Neutrophil (primary cell): ENCODE data around the gene AGPAT4.

Experiments used
- H3K27ac ChIP-seq: fragments of 200-600 bp; sonication (generic); 2 replicates; pipeline ENCODE4 v1.5.1; 2016; ENCODE audit warnings: mild to moderate bottlenecking, moderate library complexity
- H3K27me3 ChIP-seq: fragments of 200-600 bp; sonication (generic); 2 replicates; pipeline ENCODE4 v1.6.0; 2016; ENCODE audit warnings: mild to moderate bottlenecking
- H3K36me3 ChIP-seq: fragments of 200-600 bp; sonication (generic); 2 replicates; pipeline ENCODE4 v1.5.1; 2017
- H3K4me1 ChIP-seq, 2 experiments: fragments of 200-600 bp in 1 of 2; sonication (generic) in 1 of 2; 1 replicate in 1 of 2; 2 replicates in 1 of 2; pipeline versions ENCODE4 v1.5.1 to v1.6.1; 2013 to 2016; ENCODE audit warnings: low read depth in 1 of 2, low read length in 1 of 2, mild to moderate bottlenecking in 1 of 2, moderate library complexity in 1 of 2; ENCODE audit not compliant: control insufficient read depth in 1 of 2, insufficient read depth in 1 of 2
- H3K4me3 ChIP-seq, 2 experiments: fragments of 200-600 bp in 1 of 2; sonication (generic) in 1 of 2; 1 replicate in 1 of 2; 2 replicates in 1 of 2; pipeline ENCODE4 v1.5.1; 2013 to 2016; ENCODE audit warnings: low read depth in 1 of 2, low read length in 1 of 2, mild to moderate bottlenecking in 1 of 2, moderate library complexity in 1 of 2
- H3K9me3 ChIP-seq: fragments of 200-600 bp; sonication (generic); 2 replicates; pipeline ENCODE4 v1.5.1; 2016
- TF ChIP-seq, protein P1 (sequence below): fragments of 200-600 bp; sonication (generic); IDR thresholded peaks from 2 replicates; pipeline ENCODE4 v1.5.1; 2016; ENCODE audit warnings: antibody characterized with exemption

AGPAT4 gene

DNA sequence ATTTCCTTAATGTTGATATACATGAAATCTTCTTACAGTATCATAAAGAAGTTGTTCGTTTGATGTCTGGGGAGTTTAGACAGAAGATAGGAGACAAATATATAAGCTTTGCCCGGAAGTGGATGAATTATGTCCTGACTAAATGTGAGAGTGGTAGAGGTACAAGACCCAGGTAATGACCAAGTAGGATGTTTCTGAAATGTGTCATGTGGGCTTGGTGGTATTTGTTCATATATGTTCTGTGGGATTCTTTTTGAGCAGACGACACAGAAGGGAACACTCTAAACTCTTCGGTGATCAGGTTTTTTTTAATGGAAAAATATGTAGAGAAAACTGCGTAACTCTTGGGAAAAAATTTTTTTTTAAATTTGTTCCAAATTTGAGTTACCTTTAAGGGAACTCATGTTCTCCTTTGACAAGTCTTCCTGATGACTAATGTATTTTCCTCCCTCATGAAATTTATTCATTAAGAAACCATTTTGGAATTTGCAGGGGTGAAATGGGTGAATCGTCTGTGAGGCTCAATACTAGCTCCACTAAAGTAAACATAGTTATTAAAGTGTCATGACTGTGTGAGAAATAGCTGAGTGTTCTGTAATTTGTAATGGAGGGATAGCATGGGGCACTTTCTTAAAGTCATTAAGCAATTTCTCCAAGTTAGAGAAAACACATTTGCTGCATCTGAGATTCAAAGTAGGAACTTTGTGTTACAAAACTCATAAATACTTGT, 181.7 kb downstream of the AGPAT4 start:
- TF ChIP-seq, protein P1, sequence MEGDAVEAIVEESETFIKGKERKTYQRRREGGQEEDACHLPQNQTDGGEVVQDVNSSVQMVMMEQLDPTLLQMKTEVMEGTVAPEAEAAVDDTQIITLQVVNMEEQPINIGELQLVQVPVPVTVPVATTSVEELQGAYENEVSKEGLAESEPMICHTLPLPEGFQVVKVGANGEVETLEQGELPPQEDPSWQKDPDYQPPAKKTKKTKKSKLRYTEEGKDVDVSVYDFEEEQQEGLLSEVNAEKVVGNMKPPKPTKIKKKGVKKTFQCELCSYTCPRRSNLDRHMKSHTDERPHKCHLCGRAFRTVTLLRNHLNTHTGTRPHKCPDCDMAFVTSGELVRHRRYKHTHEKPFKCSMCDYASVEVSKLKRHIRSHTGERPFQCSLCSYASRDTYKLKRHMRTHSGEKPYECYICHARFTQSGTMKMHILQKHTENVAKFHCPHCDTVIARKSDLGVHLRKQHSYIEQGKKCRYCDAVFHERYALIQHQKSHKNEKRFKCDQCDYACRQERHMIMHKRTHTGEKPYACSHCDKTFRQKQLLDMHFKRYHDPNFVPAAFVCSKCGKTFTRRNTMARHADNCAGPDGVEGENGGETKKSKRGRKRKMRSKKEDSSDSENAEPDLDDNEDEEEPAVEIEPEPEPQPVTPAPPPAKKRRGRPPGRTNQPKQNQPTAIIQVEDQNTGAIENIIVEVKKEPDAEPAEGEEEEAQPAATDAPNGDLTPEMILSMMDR = no peak
- H3K4me1 ChIP-seq = no peaks in the 10 kb centered on the region
- H3K9me3 ChIP-seq = no peaks in the 10 kb centered on the region
- no peaks in the 10 kb centered on the region for H3K27me3 ChIP-seq
- no peak overlapping the region for H3K4me3 ChIP-seq
- H3K27ac ChIP-seq = no peak overlapping the region
- peaks cover 77% of the 10 kb centered on the region for H3K36me3 ChIP-seq

DNA sequence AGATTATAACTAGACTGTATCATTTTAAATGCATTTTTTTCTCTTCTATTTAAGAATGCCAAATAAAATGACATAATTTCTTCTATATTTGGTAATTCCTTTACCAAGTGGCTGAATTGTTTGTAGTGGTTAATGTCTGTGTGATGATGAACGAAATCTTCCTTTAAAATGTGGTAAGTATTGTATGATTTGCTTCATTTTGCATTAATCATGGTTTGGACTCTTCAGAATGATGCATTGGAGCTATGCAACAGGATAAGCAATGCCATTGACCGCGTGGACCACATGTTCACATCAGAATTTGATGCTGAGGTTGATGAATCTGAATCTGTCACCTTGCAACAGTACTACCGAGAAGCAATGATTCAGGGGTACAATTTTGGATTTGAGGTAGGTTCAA, 182.7 kb downstream of the AGPAT4 start:
- Histone ChIP-seq H3K27ac (no peak overlapping the region), H3K4me1 (no peaks in the 10 kb centered on the region), H3K36me3 (peaks cover 74% of the 10 kb centered on the region), H3K4me3 (no peak overlapping the region), H3K27me3 (no peaks in the 10 kb centered on the region), H3K9me3 (no peaks in the 10 kb centered on the region)
- TF ChIP-seq, protein P1 = no peak

DNA sequence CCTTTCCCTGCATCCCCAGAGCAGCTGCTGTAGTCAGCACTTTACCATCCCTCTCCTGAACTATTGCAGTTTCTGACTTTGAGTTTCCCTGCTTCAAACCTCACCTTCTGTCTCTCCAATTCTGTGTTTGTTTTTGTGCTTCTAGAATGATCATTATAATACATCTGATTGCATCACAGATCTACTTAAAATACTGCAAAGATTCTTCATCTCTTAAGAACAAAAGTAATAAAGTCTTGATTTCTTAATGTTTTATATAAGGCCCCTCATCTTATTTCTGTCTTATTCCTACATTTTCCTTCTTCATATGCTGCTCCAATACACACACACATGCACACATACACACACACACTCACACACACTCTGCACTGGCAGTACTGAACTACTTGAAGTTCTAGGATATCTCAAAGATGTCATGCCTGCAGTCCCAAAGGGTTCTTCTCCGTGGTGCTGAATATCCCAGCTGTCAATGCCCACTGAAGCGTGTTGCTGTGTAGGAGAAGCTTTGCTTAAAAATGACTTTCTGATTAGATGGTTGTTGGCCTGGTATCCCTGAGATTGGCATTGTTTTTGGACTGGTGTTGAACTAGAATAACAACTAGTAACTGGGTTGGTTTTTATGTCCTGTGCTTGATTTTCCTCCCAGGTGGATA, 185.1 kb downstream of the AGPAT4 start:
- Histone ChIP-seq H3K4me1 (no peaks in the 10 kb centered on the region), H3K27me3 (no peaks in the 10 kb centered on the region), H3K4me3 (no peak overlapping the region), H3K9me3 (no peaks in the 10 kb centered on the region), H3K27ac (no peak overlapping the region), H3K36me3 (peaks cover 67% of the 10 kb centered on the region)
- TF ChIP-seq, protein P1 = no peak

DNA sequence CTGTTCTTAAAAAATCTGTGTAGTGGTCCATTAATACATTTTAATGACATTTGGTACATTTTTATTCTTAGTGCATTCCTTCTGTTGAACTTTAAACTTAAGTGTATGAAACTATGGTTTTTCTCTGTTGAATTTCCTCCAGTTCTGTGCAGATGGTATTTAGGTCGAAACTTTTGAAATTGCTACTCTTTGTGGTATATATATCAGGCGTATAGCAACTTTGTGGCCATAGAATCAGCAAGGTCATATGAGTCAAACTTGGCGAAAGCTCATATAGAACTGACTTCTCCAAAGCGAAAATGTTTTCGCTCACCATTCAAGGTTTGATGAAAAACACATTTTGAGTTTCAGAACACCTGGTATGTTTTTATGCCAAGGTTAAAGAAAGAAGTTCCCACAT, 188.6 kb downstream of the AGPAT4 start:
- Histone ChIP-seq H3K36me3 (peaks cover 75% of the 10 kb centered on the region), H3K4me1 (no peaks in the 10 kb centered on the region), H3K27ac (no peak overlapping the region), H3K27me3 (no peaks in the 10 kb centered on the region), H3K9me3 (no peaks in the 10 kb centered on the region), H3K4me3 (no peak overlapping the region)
- TF ChIP-seq, protein P1 = no peak

- no peak overlapping the region for H3K4me3 ChIP-seq
- TF ChIP-seq, protein P1 = no peak
- no peaks in the 10 kb centered on the region for H3K9me3 ChIP-seq
- H3K36me3 ChIP-seq = peaks cover 51% of the 10 kb centered on the region
- no peaks in the 10 kb centered on the region for H3K27me3 ChIP-seq
- H3K4me1 ChIP-seq = no peaks in the 10 kb centered on the region
- no peak overlapping the region for H3K27ac ChIP-seq
These were observed 191.6 kb downstream of the AGPAT4 start for GRCh38 chr6:161082215-161082614.
